22Rv1 (cell line): Measurements from ENCODE around the gene DNASE1L2.

Experiments
- H3K27ac ChIP-seq: fragments of 450-650 bp; 2 replicates; pipeline ENCODE4 v1.5.1; 2017
- ZFX ChIP-seq: fragments of 450-650 bp; IDR thresholded peaks from 2 replicates; pipeline ENCODE4 v1.6.1; 2017; ENCODE audit warnings: antibody characterized with exemption, borderline replicate concordance
- TF ChIP-seq, protein P1 (sequence below): fragments of 450-650 bp; IDR thresholded peaks from 2 replicates; pipeline ENCODE4 v1.5.1; 2017; ENCODE audit warnings: mild to moderate bottlenecking

The DNASE1L2 gene

DNA sequence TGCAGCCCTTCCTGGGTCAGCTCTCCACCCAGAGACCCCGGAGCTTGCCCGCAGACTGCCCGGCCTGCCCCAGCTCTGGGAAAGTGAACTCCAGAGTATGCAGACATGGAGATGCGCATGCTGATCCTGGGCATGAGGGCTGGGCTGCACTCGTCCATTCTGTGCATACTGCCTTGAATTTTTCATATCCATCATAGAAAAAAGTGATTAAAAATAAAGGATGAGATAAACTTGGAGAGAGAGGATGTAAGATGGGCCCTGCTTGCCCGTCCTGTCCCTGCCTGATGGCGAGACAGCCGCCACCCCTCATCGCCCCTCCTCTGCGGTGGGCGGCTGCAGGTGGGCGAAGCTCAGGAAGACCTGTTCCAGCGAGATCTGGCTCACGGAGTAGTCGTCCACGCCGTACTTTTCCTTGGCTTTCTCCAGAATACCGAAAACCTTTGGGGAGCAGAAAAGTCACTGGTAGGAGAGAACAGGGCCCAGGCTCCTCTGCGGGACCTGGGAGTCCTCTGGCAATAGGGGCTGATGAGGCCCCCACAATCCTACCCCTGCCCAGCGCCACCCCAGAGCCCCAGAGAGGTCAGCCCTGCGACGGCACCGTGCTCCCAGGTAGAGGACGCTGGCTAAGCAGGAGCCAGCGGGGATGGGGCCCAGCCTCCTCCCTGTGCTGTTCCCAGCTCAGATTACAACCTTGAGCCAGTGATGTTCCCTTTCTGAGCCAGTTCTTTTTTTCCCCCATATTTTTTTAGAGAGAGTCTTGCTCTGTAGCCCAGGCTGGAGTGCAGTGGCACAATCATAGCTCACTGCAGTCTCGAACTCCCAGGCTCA is 40.3 kb downstream of the DNASE1L2 start:
- no peak overlapping the region for H3K27ac ChIP-seq
- no peak for TF ChIP-seq ZFX
- TF ChIP-seq, protein P1, sequence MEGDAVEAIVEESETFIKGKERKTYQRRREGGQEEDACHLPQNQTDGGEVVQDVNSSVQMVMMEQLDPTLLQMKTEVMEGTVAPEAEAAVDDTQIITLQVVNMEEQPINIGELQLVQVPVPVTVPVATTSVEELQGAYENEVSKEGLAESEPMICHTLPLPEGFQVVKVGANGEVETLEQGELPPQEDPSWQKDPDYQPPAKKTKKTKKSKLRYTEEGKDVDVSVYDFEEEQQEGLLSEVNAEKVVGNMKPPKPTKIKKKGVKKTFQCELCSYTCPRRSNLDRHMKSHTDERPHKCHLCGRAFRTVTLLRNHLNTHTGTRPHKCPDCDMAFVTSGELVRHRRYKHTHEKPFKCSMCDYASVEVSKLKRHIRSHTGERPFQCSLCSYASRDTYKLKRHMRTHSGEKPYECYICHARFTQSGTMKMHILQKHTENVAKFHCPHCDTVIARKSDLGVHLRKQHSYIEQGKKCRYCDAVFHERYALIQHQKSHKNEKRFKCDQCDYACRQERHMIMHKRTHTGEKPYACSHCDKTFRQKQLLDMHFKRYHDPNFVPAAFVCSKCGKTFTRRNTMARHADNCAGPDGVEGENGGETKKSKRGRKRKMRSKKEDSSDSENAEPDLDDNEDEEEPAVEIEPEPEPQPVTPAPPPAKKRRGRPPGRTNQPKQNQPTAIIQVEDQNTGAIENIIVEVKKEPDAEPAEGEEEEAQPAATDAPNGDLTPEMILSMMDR = no peak

DNA sequence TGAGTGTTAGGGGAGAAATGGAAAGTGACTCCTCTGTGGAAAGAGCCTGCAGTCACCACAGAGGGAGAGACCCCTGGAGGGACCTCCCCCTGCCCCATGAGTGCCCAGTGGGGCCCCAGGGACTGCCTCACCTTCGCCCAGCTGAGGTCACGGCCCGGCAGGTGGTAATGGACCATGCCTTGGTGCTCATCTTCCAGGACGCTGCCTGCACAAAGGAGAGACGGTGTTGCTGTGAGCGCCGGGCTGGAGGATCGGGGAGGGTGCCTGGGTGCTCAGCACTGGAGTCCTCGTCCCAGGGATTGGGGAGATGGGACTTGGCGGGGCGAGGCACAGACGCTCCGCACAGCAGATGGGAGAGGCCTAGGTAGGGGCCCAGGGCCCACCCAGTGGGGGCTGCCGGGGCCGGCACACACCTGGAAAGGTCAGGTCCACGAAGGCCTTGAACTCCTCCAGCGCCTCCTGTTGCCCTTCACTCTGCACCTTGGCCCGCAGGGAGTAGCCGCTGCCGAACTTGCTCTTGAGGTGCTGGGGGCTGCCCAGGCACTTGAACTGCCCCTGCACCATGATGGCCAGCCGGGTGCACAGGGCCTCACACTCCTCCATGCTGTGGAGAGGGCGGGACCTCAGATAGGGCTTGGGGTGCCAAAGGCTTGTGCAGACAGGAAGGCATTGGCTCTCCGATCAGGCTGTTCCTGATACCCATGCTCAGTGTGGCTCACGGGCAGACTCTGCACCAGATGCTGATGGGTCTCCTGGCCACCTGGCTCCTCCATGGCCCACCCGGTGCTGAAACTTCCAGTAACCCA is 41.4 kb downstream of the DNASE1L2 start:
- TF ChIP-seq ZFX = no peak
- TF ChIP-seq, protein P1 = no peak
- no peak overlapping the region for H3K27ac ChIP-seq

DNA sequence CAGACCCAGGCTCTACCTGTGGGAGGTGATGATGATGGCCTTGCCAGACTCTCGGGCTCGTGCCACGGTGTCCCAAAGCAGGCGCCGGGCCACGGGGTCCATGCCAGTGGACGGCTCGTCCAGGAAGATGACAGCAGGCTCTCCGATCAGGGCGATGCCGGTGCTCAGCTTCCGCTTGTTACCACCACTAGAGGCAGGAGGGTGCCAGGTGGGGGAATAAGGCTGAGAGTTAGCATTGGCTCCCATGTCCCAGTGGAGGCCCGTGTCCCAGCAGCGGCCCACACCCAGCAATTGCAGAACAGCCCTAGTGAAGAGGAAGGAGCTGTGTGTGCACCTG is 42.0 kb downstream of the DNASE1L2 start:
- no peak overlapping the region for H3K27ac ChIP-seq
- TF ChIP-seq ZFX = no peak
- TF ChIP-seq, protein P1 = 0 out of 2 replicates have a peak, but pooled peaks have one; percentile 5

DNA sequence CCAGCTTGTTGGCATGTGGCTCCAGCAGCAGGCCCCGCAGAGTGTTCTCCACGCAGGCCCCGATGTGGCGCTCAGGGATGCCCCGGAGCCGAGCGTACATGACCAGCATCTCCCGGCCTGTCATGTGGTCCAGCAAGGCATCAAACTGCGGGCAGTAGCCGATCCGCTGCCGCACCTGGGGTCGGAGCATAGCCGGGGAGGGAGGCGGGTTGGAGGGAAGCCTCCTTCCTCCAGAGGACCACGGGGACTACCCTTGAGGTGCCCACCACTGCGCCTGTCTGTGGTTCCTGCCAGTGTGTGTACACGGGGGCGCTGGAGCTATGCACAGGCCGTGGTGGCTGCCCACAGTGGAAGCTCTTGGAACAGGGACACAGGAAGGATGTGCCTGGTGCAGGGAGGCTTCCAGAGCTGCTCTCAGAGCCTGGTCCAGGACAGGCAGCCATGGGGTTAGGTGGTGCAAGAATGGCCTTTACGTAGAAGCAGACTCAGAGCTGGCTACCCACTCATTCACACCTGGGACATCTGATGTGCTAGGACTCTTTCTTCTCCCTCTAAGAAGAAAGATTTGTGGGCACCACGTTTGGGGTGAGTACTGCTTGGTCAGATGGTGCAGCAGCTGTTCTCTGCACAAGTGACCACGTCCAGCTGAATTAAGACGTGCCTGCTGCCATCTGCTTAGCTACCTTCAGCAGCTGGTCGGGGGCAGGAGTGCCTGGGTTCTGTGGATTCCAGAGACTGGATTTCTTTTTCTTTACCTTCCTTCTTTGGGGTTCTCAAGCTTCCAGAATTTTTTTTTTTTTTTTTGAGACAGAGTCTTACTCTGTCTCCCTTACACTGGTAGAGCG is 42.9 kb downstream of the DNASE1L2 start:
- no peak for TF ChIP-seq ZFX
- TF ChIP-seq, protein P1 = no peak
- no peak overlapping the region for H3K27ac ChIP-seq

DNA sequence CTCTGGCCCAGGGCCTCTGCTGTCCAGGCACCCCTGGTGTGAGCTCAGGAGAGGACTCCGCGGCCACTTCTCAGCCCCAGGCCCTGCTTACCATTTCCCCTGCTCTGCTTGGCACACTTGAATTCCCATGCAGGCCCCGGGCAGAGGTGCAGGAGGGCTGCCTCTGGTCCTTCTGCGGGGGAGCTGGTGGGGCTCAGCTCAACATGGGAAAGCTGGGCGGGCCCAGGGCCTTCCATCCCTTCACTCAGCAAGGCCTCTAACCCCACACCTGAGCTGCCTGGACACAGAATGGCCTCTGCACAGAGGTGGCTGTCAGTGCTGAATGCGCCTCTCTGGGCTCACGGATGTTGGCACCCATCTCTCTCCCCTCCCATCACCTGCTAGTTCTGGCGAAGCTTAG is 44.2 kb downstream of the DNASE1L2 start:
- H3K27ac ChIP-seq = no peak overlapping the region

DNA sequence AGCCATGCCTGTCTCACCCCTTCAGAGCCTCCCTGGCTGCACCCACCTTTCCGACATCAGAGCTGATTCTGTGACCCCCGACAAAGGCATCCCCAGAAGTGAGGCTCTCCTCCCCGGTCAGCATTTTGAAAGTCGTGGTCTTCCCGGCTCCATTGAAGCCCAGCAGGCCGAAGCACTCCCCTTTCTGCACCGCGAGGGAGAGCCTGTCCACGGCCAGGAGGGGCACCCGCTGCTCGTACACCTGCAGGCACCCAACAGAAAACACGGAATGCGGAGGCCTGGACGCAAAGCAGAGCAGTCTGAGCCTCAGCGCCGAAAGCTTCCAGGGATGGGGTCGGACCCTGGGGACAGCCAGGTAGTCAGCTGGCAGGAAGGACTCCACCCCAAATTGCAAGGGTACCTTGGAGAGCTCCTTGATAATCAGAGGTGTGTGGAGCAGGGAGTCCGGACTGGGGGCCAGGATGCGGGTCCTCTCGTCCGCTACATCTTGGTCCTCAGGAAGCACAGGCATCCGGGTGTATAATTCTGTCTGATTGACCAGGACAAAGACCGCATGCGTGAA is 44.8 kb downstream of the DNASE1L2 start:
- no peak overlapping the region for H3K27ac ChIP-seq

More for the DNA sequence above, 44.2 kb downstream of the DNASE1L2 start:
- TF ChIP-seq ZFX = no peak
- TF ChIP-seq, protein P1 = no peak

More for the DNA sequence above, 44.8 kb downstream of the DNASE1L2 start:
- TF ChIP-seq ZFX = no peak
- TF ChIP-seq, protein P1 = no peak
